ENCODE results near the gene NAGS.

GRCh38 chr17:44053125-44053872, 48.9 kb downstream of the NAGS start:
- no peak for TF ChIP-seq ETV6 (conservative IDR thresholded peaks at IDR 0.05 in 1 of 2, IDR thresholded peaks at IDR 0.05 in 1 of 2; ENCODE audit: borderline replicate concordance in 1 of 2, low read depth in 1 of 2)
- TF ChIP-seq FOXM1 (IDR thresholded peaks at IDR 0.05; ENCODE audit: low read depth, low read length), result no peak
- no peak for TF ChIP-seq EZH2 (IDR thresholded peaks at IDR 0.05; ENCODE audit: borderline replicate concordance, control insufficient read depth, low read depth, low read length)
- TF ChIP-seq YY1 (IDR thresholded peaks at IDR 0.05; ENCODE audit: low read depth, low read length), result no peak

Data from GM12878 (cell line).